ENCODE measurements around the gene DTX3L.
"Not testable (repeated sequence)": the region's sequence is repeated elsewhere in the genome, so short reads cannot be mapped to it uniquely, and the experiment has no call there.

Gene DTX3L

GRCh38 chr3:122562923-122563716, 1.0 kb upstream of the DTX3L start:
- no peak for DNase-seq (ENCODE audit: low read depth in 2 of 2)

- DNase-seq (ENCODE audit: low read depth in 2 of 2): no peak
These were observed 467 bp upstream of the DTX3L start for GRCh38 chr3:122563717-122564025.

- not testable (repeated sequence) for DNase-seq (ENCODE audit: low read depth in 2 of 2)
These were observed 4.0 kb downstream of the DTX3L start for GRCh38 chr3:122568131-122568530.

- DNase-seq (ENCODE audit: low read depth in 2 of 2): no peak
These were observed 4.6 kb downstream of the DTX3L start for GRCh38 chr3:122568755-122569154.

- DNase-seq (ENCODE audit: low read depth in 2 of 2): no peak
These were observed 8.8 kb downstream of the DTX3L start for GRCh38 chr3:122572940-122573412.

- no peak for DNase-seq (ENCODE audit: low read depth in 2 of 2)
These were observed 12.2 kb downstream of the DTX3L start for GRCh38 chr3:122576174-122576940.

- DNase-seq (ENCODE audit: low read depth in 2 of 2): no peak
These were observed 13.4 kb downstream of the DTX3L start, which contains the start of gene PARP15 for GRCh38 chr3:122577409-122578031. PARP15 (plus strand) TSS chr3:122577650; CDS start chr3:122577668, 18 bp downstream.

GRCh38 chr3:122578069-122578740, 14.1 kb downstream of the DTX3L start:
- DNase-seq (ENCODE audit: low read depth in 2 of 2): no peak

GRCh38 chr3:122580470-122580869, 16.3 kb downstream of the DTX3L start:
- DNase-seq (ENCODE audit: low read depth in 2 of 2): no peak

GRCh38 chr3:122581622-122582021, 17.5 kb downstream of the DTX3L start:
- DNase-seq (ENCODE audit: low read depth in 2 of 2): no peak

GRCh38 chr3:122582390-122582789, 18.3 kb downstream of the DTX3L start:
- DNase-seq (ENCODE audit: low read depth in 2 of 2): no peak

- no peak for DNase-seq (ENCODE audit: low read depth in 2 of 2)
These were observed 22.0 kb downstream of the DTX3L start for GRCh38 chr3:122586098-122586497.

- DNase-seq (ENCODE audit: low read depth in 2 of 2): no peak
These were observed 22.8 kb downstream of the DTX3L start for GRCh38 chr3:122586773-122587485.

- no peak for DNase-seq (ENCODE audit: low read depth in 2 of 2)
These were observed 23.4 kb downstream of the DTX3L start for GRCh38 chr3:122587572-122587971.

- no peak for DNase-seq (ENCODE audit: low read depth in 2 of 2)
These were observed 25.2 kb downstream of the DTX3L start for GRCh38 chr3:122589297-122589696.

GRCh38 chr3:122590610-122591009, 26.5 kb downstream of the DTX3L start:
- no peak for DNase-seq (ENCODE audit: low read depth in 2 of 2)

GRCh38 chr3:122594025-122594424, 29.9 kb downstream of the DTX3L start:
- DNase-seq (ENCODE audit: low read depth in 2 of 2): no peak

- no peak for DNase-seq (ENCODE audit: low read depth in 2 of 2)
These were observed 34.0 kb downstream of the DTX3L start for GRCh38 chr3:122598151-122598550.

- DNase-seq (ENCODE audit: low read depth in 2 of 2): no peak
These were observed 34.4 kb downstream of the DTX3L start for GRCh38 chr3:122598556-122598955.

- DNase-seq (ENCODE audit: low read depth in 2 of 2): no peak
These were observed 38.0 kb downstream of the DTX3L start for GRCh38 chr3:122602011-122602710.

- DNase-seq (ENCODE audit: low read depth in 2 of 2): no peak
These were observed 38.9 kb downstream of the DTX3L start for GRCh38 chr3:122603056-122603455.
